Dedifferentiated amniotic fluid mesenchymal stem cell (primary cell): ENCODE data around the gene LHX2.

Experiments used
- DNase-seq: peaks from one replicate; pipeline ENCODE4 v3.0.0-alpha.2; 2016; ENCODE audit errors: extremely low spot score

Gene LHX2

DNA sequence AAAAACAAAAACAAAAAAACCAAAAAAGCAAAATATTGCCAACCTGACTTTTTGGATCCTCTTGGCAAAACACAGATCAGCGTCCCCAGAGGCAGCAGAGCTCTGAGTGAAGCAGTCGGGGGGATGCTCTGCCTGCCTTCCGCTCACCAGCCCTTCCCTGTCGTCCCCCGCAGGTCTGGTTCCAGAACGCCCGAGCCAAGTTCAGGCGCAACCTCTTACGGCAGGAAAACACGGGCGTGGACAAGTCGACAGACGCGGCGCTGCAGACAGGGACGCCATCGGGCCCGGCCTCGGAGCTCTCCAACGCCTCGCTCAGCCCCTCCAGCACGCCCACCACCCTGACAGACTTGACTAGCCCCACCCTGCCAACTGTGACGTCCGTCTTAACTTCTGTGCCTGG lies 20.7 kb downstream of the LHX2 start:
- DNase-seq = no peak

GRCh38 chr9:124033348-124033747 lies 21.8 kb downstream of the LHX2 start:
- no peak for DNase-seq

- no peak for DNase-seq
Observed at GRCh38 chr9:124033967-124034366, 22.4 kb downstream of the LHX2 start.

DNA sequence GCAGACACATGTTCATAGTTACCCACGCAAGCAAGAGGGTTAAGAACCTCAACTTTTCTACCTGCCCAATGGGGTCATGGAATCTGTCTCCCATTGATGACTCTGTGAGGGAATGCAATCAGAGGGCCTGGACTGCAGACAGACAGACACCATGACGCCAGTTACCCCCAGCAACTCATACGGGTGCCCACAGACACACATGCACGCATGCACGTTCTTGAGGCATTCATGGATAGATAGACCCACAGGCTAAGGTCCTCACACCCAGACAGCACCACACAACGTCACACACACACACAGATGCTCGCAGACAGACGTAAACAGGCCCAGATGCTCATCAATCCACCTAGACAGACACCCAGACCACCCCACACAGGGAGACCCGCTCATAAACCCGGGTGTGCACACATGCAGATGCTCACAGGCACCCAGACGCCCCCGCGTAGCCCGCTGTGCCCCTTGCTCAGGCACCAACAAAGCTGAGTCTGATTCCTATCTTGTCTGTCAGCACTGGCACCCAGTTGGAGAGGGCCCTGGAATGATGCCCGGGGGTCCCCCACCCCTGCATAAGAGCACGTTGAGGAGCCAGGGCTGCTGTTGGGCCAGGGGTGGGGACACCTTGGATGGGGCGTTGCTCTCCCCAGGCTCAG lies 23.6 kb downstream of the LHX2 start:
- no peak for DNase-seq

- DNase-seq = no peak
Observed at GRCh38 chr9:124036578-124036977, 25.0 kb downstream of the LHX2 start.

DNA sequence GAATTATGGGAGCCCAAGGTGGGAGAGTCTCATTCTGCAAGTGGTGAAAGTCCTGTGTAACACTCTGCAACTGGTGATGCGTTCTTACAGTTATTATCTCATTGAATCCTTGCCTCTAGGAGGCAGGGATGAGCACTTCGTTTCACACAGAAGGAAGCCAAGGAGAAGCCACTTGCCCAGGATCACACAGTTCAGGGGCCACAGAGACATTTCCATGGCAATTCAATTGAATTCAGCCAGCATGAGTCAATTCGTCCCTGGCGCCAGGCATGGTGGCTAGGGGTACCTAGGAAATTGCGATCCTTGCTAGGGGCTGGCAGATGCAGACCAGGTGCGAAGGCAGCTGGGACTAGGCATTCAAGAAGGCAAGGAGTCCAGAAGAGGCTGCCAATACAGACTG lies 26.2 kb downstream of the LHX2 start:
- no peak for DNase-seq

DNA sequence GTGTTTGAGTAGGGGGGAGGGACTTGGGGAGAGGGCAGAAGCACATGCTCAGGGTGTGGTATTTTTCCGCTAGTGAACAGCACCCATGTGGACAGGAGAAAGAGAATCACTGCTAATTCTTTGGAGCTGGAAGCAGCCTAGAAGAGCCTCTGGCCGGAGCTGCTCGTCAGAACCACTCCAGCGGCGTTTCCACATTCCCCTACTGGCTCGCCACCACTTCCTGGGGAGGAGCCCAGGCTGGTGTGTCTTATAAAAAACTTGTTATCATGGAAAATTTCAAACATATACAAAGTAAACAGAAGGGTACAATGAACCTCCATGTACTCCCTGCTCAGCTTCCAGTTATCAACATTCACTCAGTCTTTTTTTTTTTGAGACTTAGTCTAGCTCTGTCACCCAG lies 26.7 kb downstream of the LHX2 start:
- DNase-seq = no peak

- no peak for DNase-seq
Observed at GRCh38 chr9:124038790-124039633, 27.4 kb downstream of the LHX2 start.

- no peak for DNase-seq
Observed at GRCh38 chr9:124040186-124040931, 28.8 kb downstream of the LHX2 start.

- DNase-seq = no peak
Observed at GRCh38 chr9:124040935-124041816, 29.6 kb downstream of the LHX2 start.

- DNase-seq = no peak
Observed at GRCh38 chr9:124041817-124042116, 30.2 kb downstream of the LHX2 start.

GRCh38 chr9:124042201-124042721 lies 30.7 kb downstream of the LHX2 start:
- no peak for DNase-seq

DNA sequence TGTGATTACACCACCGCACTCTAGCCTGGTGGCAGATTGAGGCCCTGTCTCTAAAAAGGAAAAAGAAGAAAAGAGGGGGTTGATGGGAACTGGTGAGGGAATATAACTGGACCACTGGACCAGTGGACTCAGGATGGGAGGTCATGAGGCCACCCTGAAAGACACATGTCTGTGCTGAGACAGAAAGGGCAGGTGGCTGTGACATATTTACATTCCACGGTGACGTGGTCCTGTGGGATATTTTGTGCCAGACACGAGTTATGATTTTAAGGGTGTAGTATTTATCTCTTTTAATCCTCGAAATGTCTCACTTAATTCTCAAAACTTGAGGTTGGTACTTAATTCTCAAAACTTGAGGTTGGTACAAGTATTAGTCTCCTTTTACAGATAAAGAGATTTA lies 32.9 kb downstream of the LHX2 start:
- no peak for DNase-seq

- DNase-seq = peak; percentile 31
Observed at GRCh38 chr9:124045076-124045829, 33.7 kb downstream of the LHX2 start.

- DNase-seq = no peak
Observed at GRCh38 chr9:124045830-124046177, 34.2 kb downstream of the LHX2 start.

GRCh38 chr9:124046189-124046588 lies 34.6 kb downstream of the LHX2 start:
- DNase-seq = no peak

- no peak for DNase-seq
Observed at GRCh38 chr9:124047251-124047672, 35.7 kb downstream of the LHX2 start.

GRCh38 chr9:124050955-124051354 lies 39.4 kb downstream of the LHX2 start:
- no peak for DNase-seq

- DNase-seq = no peak
Observed at GRCh38 chr9:124052401-124052800, 40.8 kb downstream of the LHX2 start.

- DNase-seq = peak; percentile 79
Observed at GRCh38 chr9:124054582-124055227, 43.1 kb downstream of the LHX2 start.
